ENCODE measurements around the gene AKR1D1.

DNA sequence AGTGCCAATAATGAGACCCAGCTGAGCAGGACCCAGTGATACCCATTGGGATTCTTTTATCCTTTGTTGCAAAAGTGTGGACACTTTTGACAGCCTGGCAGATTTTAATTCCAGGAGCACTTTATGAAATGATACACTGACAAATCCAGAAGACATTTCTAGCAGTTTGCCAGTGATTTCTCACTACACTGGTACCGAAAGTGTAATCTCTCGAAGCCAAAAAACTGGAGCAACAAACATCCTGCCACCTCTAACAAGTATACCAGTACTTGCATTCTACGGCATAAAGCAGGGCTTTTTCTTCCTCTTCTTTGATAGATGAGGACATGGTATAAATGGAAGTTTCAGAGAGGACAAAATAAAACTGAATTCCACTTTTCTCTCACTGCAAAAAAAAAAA is 28.4 kb upstream of the AKR1D1 start:
- TF ChIP-seq, protein P1, sequence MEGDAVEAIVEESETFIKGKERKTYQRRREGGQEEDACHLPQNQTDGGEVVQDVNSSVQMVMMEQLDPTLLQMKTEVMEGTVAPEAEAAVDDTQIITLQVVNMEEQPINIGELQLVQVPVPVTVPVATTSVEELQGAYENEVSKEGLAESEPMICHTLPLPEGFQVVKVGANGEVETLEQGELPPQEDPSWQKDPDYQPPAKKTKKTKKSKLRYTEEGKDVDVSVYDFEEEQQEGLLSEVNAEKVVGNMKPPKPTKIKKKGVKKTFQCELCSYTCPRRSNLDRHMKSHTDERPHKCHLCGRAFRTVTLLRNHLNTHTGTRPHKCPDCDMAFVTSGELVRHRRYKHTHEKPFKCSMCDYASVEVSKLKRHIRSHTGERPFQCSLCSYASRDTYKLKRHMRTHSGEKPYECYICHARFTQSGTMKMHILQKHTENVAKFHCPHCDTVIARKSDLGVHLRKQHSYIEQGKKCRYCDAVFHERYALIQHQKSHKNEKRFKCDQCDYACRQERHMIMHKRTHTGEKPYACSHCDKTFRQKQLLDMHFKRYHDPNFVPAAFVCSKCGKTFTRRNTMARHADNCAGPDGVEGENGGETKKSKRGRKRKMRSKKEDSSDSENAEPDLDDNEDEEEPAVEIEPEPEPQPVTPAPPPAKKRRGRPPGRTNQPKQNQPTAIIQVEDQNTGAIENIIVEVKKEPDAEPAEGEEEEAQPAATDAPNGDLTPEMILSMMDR (IDR thresholded peaks at IDR 0.05), result no peak
- TF ChIP-seq EP300 (IDR thresholded peaks at IDR 0.05; ENCODE audit: low read depth), result no peak
